ENCODE measurements around the gene CYB5R4.

GRCh38 chr6:83868639-83869038 lies 9.2 kb downstream of the CYB5R4 start:
- no peak for TF ChIP-seq POLR2AphosphoS5 (IDR thresholded peaks at IDR 0.05; ENCODE audit: low read depth, low read length)
- no peak for TF ChIP-seq POLR2A (IDR thresholded peaks at IDR 0.05; ENCODE audit: low read depth, low read length)
- no peak for TF ChIP-seq TAF1 (IDR thresholded peaks at IDR 0.05; ENCODE audit: borderline replicate concordance, low read depth, low read length)

All from GM12892 (cell line).